GM23338 (cell line): ENCODE measurements around the gene SMPDL3A. TPM values are rescaled to one million over a fixed set of nuclear protein-coding genes. Genes with fewer than 3 reads are reported as not detected.

Experiments
- ATAC-seq: fragments of 200-7000 bp; cut with Tn5 transposase; 3 replicates; pipeline ENCODE4 v1.9.1; 2020
- DNase-seq: peaks from one replicate; pipeline ENCODE4 v3.0.0-alpha.2; 2015; ENCODE audit warnings: low spot score
- H2AFZ ChIP-seq: fragments of 200-600 bp; sonication (generic); 2 replicates; pipeline ENCODE4 v1.8.0; 2016; ENCODE audit warnings: antibody characterized with exemption, mild to moderate bottlenecking, moderate library complexity
- H3F3A ChIP-seq: fragments of 200-600 bp; sonication (generic); replicated peaks from 2 replicates; pipeline ENCODE4 v1.8.0; 2017; ENCODE audit warnings: antibody characterized with exemption, mixed run types, low read depth
- H3K27ac ChIP-seq: fragments of 200-600 bp; sonication (generic); 2 replicates; pipeline ENCODE4 v1.6.1; 2016; ENCODE audit warnings: low read depth
- H3K27me3 ChIP-seq: fragments of 200-600 bp; sonication (generic); 2 replicates; pipeline ENCODE4 v1.8.0; 2016; ENCODE audit warnings: mild to moderate bottlenecking, mixed run types, moderate library complexity; ENCODE audit not compliant: insufficient read depth
- H3K36me3 ChIP-seq: fragments of 200-600 bp; sonication (generic); 2 replicates; pipeline ENCODE4 v1.8.0; 2016; ENCODE audit warnings: mild to moderate bottlenecking; ENCODE audit not compliant: insufficient read depth
- H3K4me1 ChIP-seq: fragments of 200-600 bp; sonication (generic); 2 replicates; pipeline ENCODE4 v1.8.0; 2016; ENCODE audit warnings: mild to moderate bottlenecking, moderate library complexity; ENCODE audit not compliant: insufficient read depth
- H3K4me2 ChIP-seq: fragments of 200-600 bp; sonication (generic); 2 replicates; pipeline ENCODE4 v1.7.1; 2017; ENCODE audit warnings: mixed run types
- H3K4me3 ChIP-seq: fragments of 200-600 bp; sonication (generic); 2 replicates; pipeline ENCODE4 v1.6.1; 2016; ENCODE audit warnings: mixed run types
- H3K79me2 ChIP-seq: fragments of 200-600 bp; sonication (generic); replicated peaks from 2 replicates; pipeline ENCODE4 v1.8.0; 2017; ENCODE audit warnings: mild to moderate bottlenecking; ENCODE audit not compliant: insufficient read depth
- H3K9me2 ChIP-seq: fragments of 200-600 bp; sonication (generic); 2 replicates; pipeline ENCODE4 v1.8.0; 2017; ENCODE audit not compliant: insufficient read depth
- H4K20me1 ChIP-seq: fragments of 200-600 bp; sonication (generic); replicated peaks from 2 replicates; pipeline ENCODE4 v1.8.0; 2017; ENCODE audit warnings: mild to moderate bottlenecking; ENCODE audit not compliant: insufficient read depth
- H3K27ac Mint-ChIP-seq: 2 replicates; pipeline ENCODE4 v1.8.0; 2020; ENCODE audit warnings: inconsistent platforms, mild to moderate bottlenecking, moderate library complexity, mixed read lengths
- H3K27me3 Mint-ChIP-seq: 3 replicates; pipeline ENCODE4 v1.8.0; 2022; ENCODE audit warnings: low read depth, mild to moderate bottlenecking, moderate library complexity, mixed read lengths, inconsistent platforms; ENCODE audit not compliant: insufficient read depth, poor library complexity
- H3K36me3 Mint-ChIP-seq: 3 replicates; pipeline ENCODE4 v1.8.0; 2021; ENCODE audit warnings: low read depth, mild to moderate bottlenecking, inconsistent platforms, moderate library complexity, mixed read lengths
- H3K4me1 Mint-ChIP-seq: 3 replicates; pipeline ENCODE4 v1.8.0; 2020; ENCODE audit warnings: mild to moderate bottlenecking, inconsistent platforms, mixed read lengths
- H3K4me3 Mint-ChIP-seq: 3 replicates; pipeline ENCODE4 v1.8.0; 2021; ENCODE audit warnings: moderate library complexity, mild to moderate bottlenecking, inconsistent platforms, mixed read lengths
- H3K9me3 Mint-ChIP-seq: 3 replicates; pipeline ENCODE4 v1.8.0; 2020; ENCODE audit warnings: moderate library complexity, mild to moderate bottlenecking, inconsistent platforms, mixed read lengths
- CREB1 ChIP-seq: fragments of 250-450 bp; sonication (Bioruptor Pico); IDR thresholded peaks from 2 replicates; pipeline ENCODE4 v1.5.0; 2020; ENCODE audit warnings: low read depth, mild to moderate bottlenecking, moderate library complexity
- CTCF ChIP-seq, 2 experiments: fragments of 200-600 bp in 1 of 2; sonication (generic) in 1 of 2; conservative IDR thresholded peaks; 2 replicates each; pipeline versions ENCODE4 v1.5.1 to v1.6.1; 2016 to 2017; ENCODE audit warnings: antibody characterized with exemption in 2 of 2, low read depth in 2 of 2, mild to moderate bottlenecking in 2 of 2, moderate library complexity in 1 of 2
- ETS1 ChIP-seq: IDR thresholded peaks from 2 replicates; pipeline ENCODE4 v1.6.1; 2016; ENCODE audit warnings: antibody characterized with exemption
- EZH2 ChIP-seq: fragments of 200-600 bp; sonication (generic); IDR thresholded peaks from one replicate; pipeline ENCODE4 v1.8.0; 2017; ENCODE audit warnings: antibody characterized with exemption, mild to moderate bottlenecking, low read depth; ENCODE audit not compliant: unreplicated experiment
- EZH2phosphoT487 ChIP-seq: fragments of 200-600 bp; sonication (generic); IDR thresholded peaks from one replicate; pipeline ENCODE4 v1.8.1; 2018; ENCODE audit warnings: antibody characterized with exemption; ENCODE audit not compliant: unreplicated experiment
- JUNB ChIP-seq: IDR thresholded peaks from one replicate; pipeline ENCODE4 v1.6.1; 2016; ENCODE audit warnings: antibody characterized with exemption; ENCODE audit not compliant: unreplicated experiment
- NANOG ChIP-seq: IDR thresholded peaks from 2 replicates; pipeline ENCODE4 v1.6.1; 2016; ENCODE audit warnings: antibody characterized with exemption, borderline replicate concordance
- POLR2AphosphoS5 ChIP-seq: IDR thresholded peaks from 2 replicates; pipeline ENCODE4 v1.6.1; 2016; ENCODE audit warnings: antibody characterized with exemption, low read depth
- REST ChIP-seq: IDR thresholded peaks from one replicate; pipeline ENCODE4 v1.6.1; 2018; ENCODE audit warnings: antibody characterized with exemption; ENCODE audit not compliant: unreplicated experiment
- STAT1 ChIP-seq: IDR thresholded peaks from one replicate; pipeline ENCODE4 v1.6.1; 2016; ENCODE audit warnings: antibody characterized with exemption; ENCODE audit not compliant: unreplicated experiment
- ZNF114 ChIP-seq: fragments of 250-450 bp; sonication (Bioruptor Pico); IDR thresholded peaks from 2 replicates; pipeline ENCODE4 v1.5.0; 2020; ENCODE audit warnings: mild to moderate bottlenecking, moderate library complexity
- ZNF331 ChIP-seq: fragments of 250-450 bp; sonication (Bioruptor Pico); IDR thresholded peaks from 2 replicates; pipeline ENCODE4 v1.5.0; 2020; ENCODE audit warnings: low read depth, mild to moderate bottlenecking, moderate library complexity
- ZNF462 ChIP-seq: fragments of 250-450 bp; sonication (Bioruptor Pico); IDR thresholded peaks from 2 replicates; pipeline ENCODE4 v1.5.0; 2020; ENCODE audit warnings: mild to moderate bottlenecking, moderate library complexity
- polyA plus RNA-seq: library from polyadenylated mRNA; unstranded; fragments of >200 nt; fragmentation: Nextera tagmentation; extraction: Ambion mirVana; gene quantifications from 2 replicates; pipeline ENCODE4 v1.2.1, GENCODE V29; 2016
- total RNA-seq: library from RNA; depleted of rRNA; stranded (reverse); fragments of >200 nt; shearing (Covaris generic); gene quantifications from 2 replicates; pipeline ENCODE4 v1.2.3, GENCODE V29; 2014

SMPDL3A gene
- total and polyA plus RNA-seq, 2 experiments from 2014 or later = 3.5 to 6.3 TPM

GRCh38 chr6:122747573-122747972, 41.5 kb upstream of the SMPDL3A start:
- Mint-ChIP-seq H3K27ac (no peak overlapping the region), H3K9me3 (peaks cover 17% of the 10 kb centered on the region), H3K36me3 (peaks cover 10% of the 10 kb centered on the region), H3K4me1 (peaks cover 9% of the 10 kb centered on the region), H3K27me3 (peaks cover 5% of the 10 kb centered on the region), H3K4me3 (no peak overlapping the region)
- Histone ChIP-seq H4K20me1 (no peaks in the 10 kb centered on the region), H3K4me2 (no peak overlapping the region), H3K4me1 (peaks cover 9% of the 10 kb centered on the region), H2AFZ (no peak overlapping the region), H3K4me3 (no peak overlapping the region), H3K27ac (no peak overlapping the region), H3F3A (no peaks in the 10 kb centered on the region), H3K9me2 (no peaks in the 10 kb centered on the region), H3K79me2 (no peaks in the 10 kb centered on the region), H3K36me3 (no peaks in the 10 kb centered on the region), H3K27me3 (peaks cover 12% of the 10 kb centered on the region)
- ATAC-seq (no peak), DNase-seq (no peak)
- TF ChIP-seq REST (no peak), POLR2AphosphoS5 (no peak), CREB1 (CRISPR knock-in tag) (no peak), JUNB (no peak), EZH2 (no peak), CTCF (conservative IDR thresholded peaks at IDR 0.05; ENCODE audit: low read depth in 2 of 2) (no peak), EZH2phosphoT487 (no peak), STAT1 (no peak), NANOG (no peak), ETS1 (no peak), ZNF114 (CRISPR knock-in tag) (no peak), ZNF331 (CRISPR knock-in tag) (no peak), ZNF462 (CRISPR knock-in tag) (no peak)
